Smooth muscle cell (in vitro differentiated cells): Measurements from ENCODE around the gene SIGMAR1. TPM values are rescaled to one million over a fixed set of nuclear protein-coding genes. Genes with fewer than 3 reads are reported as not detected.

Experiments
- DNase-seq: peaks from one replicate; lab custom pipeline; 2025; ENCODE audit not compliant: unreplicated experiment; lab: John Stamatoyannopoulos, UW
- H2AFZ ChIP-seq: fragments of 200-600 bp; sonication (generic); 2 replicates; pipeline ENCODE4 v1.6.0; 2016; ENCODE audit warnings: antibody characterized with exemption, low read depth, mild to moderate bottlenecking
- H3F3A ChIP-seq: fragments of 200-600 bp; sonication (generic); 2 replicates; pipeline ENCODE4 v1.6.0; 2017; ENCODE audit warnings: antibody characterized with exemption, low read depth
- H3K27ac ChIP-seq: fragments of 200-600 bp; sonication (generic); 2 replicates; pipeline ENCODE4 v1.5.1; 2016; ENCODE audit warnings: low read depth, mild to moderate bottlenecking
- H3K27me3 ChIP-seq: fragments of 200-600 bp; sonication (generic); 2 replicates; pipeline ENCODE4 v1.6.1; 2016; ENCODE audit warnings: low read depth, mild to moderate bottlenecking
- H3K36me3 ChIP-seq: fragments of 200-600 bp; sonication (generic); 2 replicates; pipeline ENCODE4 v1.5.1; 2016; ENCODE audit warnings: low read depth
- H3K4me1 ChIP-seq: fragments of 200-600 bp; sonication (generic); 2 replicates; pipeline ENCODE4 v1.5.1; 2016; ENCODE audit warnings: low read depth
- H3K4me2 ChIP-seq: fragments of 200-600 bp; sonication (generic); 2 replicates; pipeline ENCODE4 v1.6.0; 2016; ENCODE audit warnings: mild to moderate bottlenecking
- H3K4me3 ChIP-seq: fragments of 200-600 bp; sonication (generic); 2 replicates; pipeline ENCODE4 v1.5.1; 2016; ENCODE audit warnings: mild to moderate bottlenecking
- H3K79me2 ChIP-seq: fragments of 200-600 bp; sonication (generic); 2 replicates; pipeline ENCODE4 v1.6.0; 2016; ENCODE audit warnings: low read depth, mild to moderate bottlenecking
- H3K9ac ChIP-seq: fragments of 200-600 bp; sonication (generic); 2 replicates; pipeline ENCODE4 v1.6.0; 2016; ENCODE audit warnings: low read depth
- H3K9me3 ChIP-seq: fragments of 200-600 bp; sonication (generic); replicated peaks from 2 replicates; pipeline ENCODE4 v1.5.1; 2016; ENCODE audit warnings: low read depth
- H4K20me1 ChIP-seq: fragments of 200-600 bp; sonication (generic); 2 replicates; pipeline ENCODE4 v1.6.0; 2016; ENCODE audit warnings: low read depth
- WGBS: methylation state at CpG from one replicate; pipeline ENCODE4 v1.1.7; 2016; ENCODE audit warnings: low lambda C conversion rate; 5-methylcytosine and 5-hydroxymethylcytosine counted together
- polyA plus RNA-seq: library from polyadenylated mRNA; unstranded; fragments of >200 nt; fragmentation: Nextera tagmentation; extraction: Ambion mirVana; gene quantifications from 2 replicates; pipeline ENCODE4 v1.2.1, GENCODE V29; 2016
- total RNA-seq: library from RNA; depleted of rRNA; stranded (reverse); fragments of >200 nt; gene quantifications from 2 replicates; pipeline ENCODE4 v1.2.3, GENCODE V29; 2014
- TF ChIP-seq, protein P1 (sequence below): fragments of 200-600 bp; sonication (generic); IDR thresholded peaks from 2 replicates; pipeline ENCODE4 v1.5.1; 2017; ENCODE audit warnings: borderline replicate concordance, mild to moderate bottlenecking, antibody characterized with exemption; ENCODE audit not compliant: insufficient read depth, poor library complexity, severe bottlenecking

Gene SIGMAR1
- total and polyA plus RNA-seq, 2 experiments from 2014 or later, result 105 to 192 TPM

DNA sequence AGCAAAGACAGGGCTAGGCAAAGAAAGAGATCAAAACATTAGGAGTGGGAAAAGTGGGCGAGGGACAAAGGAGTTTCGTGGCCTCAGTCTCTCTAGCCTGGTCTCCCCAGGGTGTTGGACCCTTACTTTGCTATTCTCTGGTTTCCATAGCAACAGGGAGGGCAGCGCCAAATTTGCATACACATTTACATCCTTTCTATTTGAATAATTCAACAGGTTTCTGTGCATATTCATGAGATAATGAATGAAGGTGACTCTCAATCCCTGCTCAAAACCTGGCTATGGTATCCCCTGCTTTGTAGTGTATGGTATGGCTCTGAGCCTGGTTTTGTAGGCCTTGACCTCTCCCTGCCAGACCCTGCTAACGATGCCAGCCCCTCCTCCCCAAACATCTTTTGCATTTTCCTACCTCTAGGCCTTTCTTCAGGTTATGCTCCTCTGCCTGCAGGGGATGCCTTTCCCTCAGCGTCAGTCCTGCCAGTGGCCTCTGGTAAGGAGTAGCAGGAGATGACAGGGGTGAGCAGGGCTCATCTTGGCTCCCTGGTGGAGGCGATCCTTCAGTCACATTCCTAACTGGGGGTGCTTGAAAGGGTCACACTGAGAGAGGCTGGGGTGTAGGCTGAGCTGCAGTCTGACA is 35.5 kb downstream of the SIGMAR1 start:
- no peak overlapping the region for H3K9ac ChIP-seq
- H3K27me3 ChIP-seq, result no peaks in the 10 kb centered on the region
- H4K20me1 ChIP-seq, result no peaks in the 10 kb centered on the region
- no peak for DNase-seq
- H3K4me3 ChIP-seq, result no peak overlapping the region
- H2AFZ ChIP-seq, result no peak overlapping the region
- H3K4me2 ChIP-seq, result no peak overlapping the region
- no peaks in the 10 kb centered on the region for H3K79me2 ChIP-seq
- WGBS, result 66% methylated on average over 6 of the region's 6 CpGs
- no peak overlapping the region for H3K27ac ChIP-seq
- H3F3A ChIP-seq, result no peaks in the 10 kb centered on the region
- H3K9me3 ChIP-seq, result no peaks in the 10 kb centered on the region
- no peaks in the 10 kb centered on the region for H3K36me3 ChIP-seq
- TF ChIP-seq, protein P1, sequence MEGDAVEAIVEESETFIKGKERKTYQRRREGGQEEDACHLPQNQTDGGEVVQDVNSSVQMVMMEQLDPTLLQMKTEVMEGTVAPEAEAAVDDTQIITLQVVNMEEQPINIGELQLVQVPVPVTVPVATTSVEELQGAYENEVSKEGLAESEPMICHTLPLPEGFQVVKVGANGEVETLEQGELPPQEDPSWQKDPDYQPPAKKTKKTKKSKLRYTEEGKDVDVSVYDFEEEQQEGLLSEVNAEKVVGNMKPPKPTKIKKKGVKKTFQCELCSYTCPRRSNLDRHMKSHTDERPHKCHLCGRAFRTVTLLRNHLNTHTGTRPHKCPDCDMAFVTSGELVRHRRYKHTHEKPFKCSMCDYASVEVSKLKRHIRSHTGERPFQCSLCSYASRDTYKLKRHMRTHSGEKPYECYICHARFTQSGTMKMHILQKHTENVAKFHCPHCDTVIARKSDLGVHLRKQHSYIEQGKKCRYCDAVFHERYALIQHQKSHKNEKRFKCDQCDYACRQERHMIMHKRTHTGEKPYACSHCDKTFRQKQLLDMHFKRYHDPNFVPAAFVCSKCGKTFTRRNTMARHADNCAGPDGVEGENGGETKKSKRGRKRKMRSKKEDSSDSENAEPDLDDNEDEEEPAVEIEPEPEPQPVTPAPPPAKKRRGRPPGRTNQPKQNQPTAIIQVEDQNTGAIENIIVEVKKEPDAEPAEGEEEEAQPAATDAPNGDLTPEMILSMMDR, result no peak
- no peaks in the 10 kb centered on the region for H3K4me1 ChIP-seq

- no peak overlapping the region for H2AFZ ChIP-seq
- H3K27ac ChIP-seq, result no peak overlapping the region
- H3K4me2 ChIP-seq, result no peak overlapping the region
- H3K27me3 ChIP-seq, result no peaks in the 10 kb centered on the region
- H3F3A ChIP-seq, result no peaks in the 10 kb centered on the region
- 100% methylated on average over 1 of the region's 1 CpG for WGBS
- H3K9me3 ChIP-seq, result no peaks in the 10 kb centered on the region
- no peak overlapping the region for H3K4me3 ChIP-seq
- no peaks in the 10 kb centered on the region for H3K79me2 ChIP-seq
- DNase-seq, result no peak
- no peaks in the 10 kb centered on the region for H4K20me1 ChIP-seq
- H3K4me1 ChIP-seq, result no peaks in the 10 kb centered on the region
- TF ChIP-seq, protein P1, result no peak
- H3K9ac ChIP-seq, result no peak overlapping the region
- no peaks in the 10 kb centered on the region for H3K36me3 ChIP-seq
Observed at GRCh38 chr9:34600908-34601307, 36.7 kb downstream of the SIGMAR1 start.

DNA sequence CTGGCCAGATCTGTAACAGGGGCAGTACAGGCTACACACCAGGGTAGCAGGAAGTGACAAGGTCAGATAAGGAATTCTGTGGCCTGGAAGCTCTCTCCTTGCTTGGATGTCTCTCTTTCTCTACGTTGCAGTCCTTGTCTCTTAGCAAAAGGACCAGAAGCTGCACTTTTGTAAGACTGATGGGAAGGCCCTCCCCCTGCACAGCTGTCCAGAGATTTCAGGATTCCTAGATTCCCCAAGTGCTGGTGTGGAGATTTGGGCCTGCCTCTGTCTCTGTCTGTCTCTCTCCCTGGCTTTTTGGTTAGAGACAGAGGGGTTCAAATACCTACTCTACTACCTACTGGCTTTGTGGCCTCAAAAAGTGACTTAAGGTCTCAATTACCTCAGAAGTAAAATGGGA is 38.0 kb downstream of the SIGMAR1 start:
- Histone ChIP-seq H3F3A (no peaks in the 10 kb centered on the region), H3K27ac (no peak overlapping the region), H2AFZ (no peak overlapping the region), H3K4me2 (no peak overlapping the region), H3K36me3 (no peaks in the 10 kb centered on the region), H3K9ac (no peak overlapping the region), H3K4me3 (no peak overlapping the region), H3K79me2 (no peaks in the 10 kb centered on the region), H3K4me1 (no peaks in the 10 kb centered on the region), H3K9me3 (no peaks in the 10 kb centered on the region), H3K27me3 (no peaks in the 10 kb centered on the region), H4K20me1 (no peaks in the 10 kb centered on the region)
- TF ChIP-seq, protein P1, result no peak
- no peak for DNase-seq
- WGBS, result 7% methylated on average over 1 of the region's 1 CpG

GRCh38 chr9:34594177-34594576 is 43.4 kb downstream of the SIGMAR1 start:
- peaks cover 9% of the 10 kb centered on the region for H3K4me1 ChIP-seq
- no peak overlapping the region for H3K4me2 ChIP-seq
- H3K36me3 ChIP-seq, result no peaks in the 10 kb centered on the region
- H2AFZ ChIP-seq, result no peak overlapping the region
- H3K27me3 ChIP-seq, result peaks cover 24% of the 10 kb centered on the region
- no peak overlapping the region for H3K4me3 ChIP-seq
- H3K9ac ChIP-seq, result no peak overlapping the region
- H3K9me3 ChIP-seq, result no peaks in the 10 kb centered on the region
- no peaks in the 10 kb centered on the region for H3F3A ChIP-seq
- no peaks in the 10 kb centered on the region for H3K79me2 ChIP-seq
- no peak overlapping the region for H3K27ac ChIP-seq
- WGBS, result 93% methylated on average over 9 of the region's 9 CpGs
- no peaks in the 10 kb centered on the region for H4K20me1 ChIP-seq
- DNase-seq, result no peak
- TF ChIP-seq, protein P1, result no peak
